Sigmoid colon (tissue), 4 donors: ENCODE results near the gene SIPA1.

ENCODE experiments used
- EP300 ChIP-seq, 4 donors: sonication (generic); formaldehyde crosslinking; IDR thresholded peaks; one replicate each; pipeline ENCODE4 v1.6.1; 2017; ENCODE audit warnings: antibody characterized with exemption in 4 of 4
- POLR2A ChIP-seq, 2 donors: fragments of 450-650 bp; IDR thresholded peaks; one replicate each; pipeline ENCODE4 v1.6.1; 2016; ENCODE audit warnings: antibody characterized with exemption in 2 of 2, mild to moderate bottlenecking in 2 of 2, moderate library complexity in 2 of 2
- TF ChIP-seq, protein P1 (sequence below), 4 experiments: fragments of 450-650 bp in 3 of 4; fragments of 200-600 bp in 1 of 4; IDR thresholded peaks; one replicate each; pipeline ENCODE4 v1.5.1; 2016 to 2019; ENCODE audit warnings: antibody characterized with exemption in 4 of 4, mild to moderate bottlenecking in 3 of 4, moderate library complexity in 2 of 4

DNA sequence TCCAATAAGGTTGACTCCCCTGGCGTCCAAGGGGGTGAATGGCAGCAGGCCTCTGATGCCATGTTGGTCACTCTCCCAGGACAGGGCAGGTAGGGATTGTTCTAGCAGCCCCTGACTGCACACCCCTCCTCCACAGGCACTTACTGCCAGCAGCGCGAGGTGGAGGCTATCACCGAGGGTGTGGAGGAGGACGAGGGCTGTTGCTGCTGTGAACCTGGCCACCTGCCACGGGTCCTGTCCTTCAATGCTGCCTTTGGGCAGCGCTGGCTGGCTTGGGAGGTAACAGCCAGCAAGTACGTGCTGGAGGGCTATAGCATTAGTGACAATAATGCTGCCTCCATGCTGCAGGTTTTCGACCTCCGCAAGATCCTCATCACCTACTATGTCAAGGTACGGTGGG is 7.7 kb upstream of the SIPA1 start:
- TF ChIP-seq, protein P1, sequence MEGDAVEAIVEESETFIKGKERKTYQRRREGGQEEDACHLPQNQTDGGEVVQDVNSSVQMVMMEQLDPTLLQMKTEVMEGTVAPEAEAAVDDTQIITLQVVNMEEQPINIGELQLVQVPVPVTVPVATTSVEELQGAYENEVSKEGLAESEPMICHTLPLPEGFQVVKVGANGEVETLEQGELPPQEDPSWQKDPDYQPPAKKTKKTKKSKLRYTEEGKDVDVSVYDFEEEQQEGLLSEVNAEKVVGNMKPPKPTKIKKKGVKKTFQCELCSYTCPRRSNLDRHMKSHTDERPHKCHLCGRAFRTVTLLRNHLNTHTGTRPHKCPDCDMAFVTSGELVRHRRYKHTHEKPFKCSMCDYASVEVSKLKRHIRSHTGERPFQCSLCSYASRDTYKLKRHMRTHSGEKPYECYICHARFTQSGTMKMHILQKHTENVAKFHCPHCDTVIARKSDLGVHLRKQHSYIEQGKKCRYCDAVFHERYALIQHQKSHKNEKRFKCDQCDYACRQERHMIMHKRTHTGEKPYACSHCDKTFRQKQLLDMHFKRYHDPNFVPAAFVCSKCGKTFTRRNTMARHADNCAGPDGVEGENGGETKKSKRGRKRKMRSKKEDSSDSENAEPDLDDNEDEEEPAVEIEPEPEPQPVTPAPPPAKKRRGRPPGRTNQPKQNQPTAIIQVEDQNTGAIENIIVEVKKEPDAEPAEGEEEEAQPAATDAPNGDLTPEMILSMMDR (IDR thresholded peaks at IDR 0.05) = no peak
- TF ChIP-seq EP300 (IDR thresholded peaks at IDR 0.05) (no peak), POLR2A (IDR thresholded peaks at IDR 0.05) (no peak)
